GM12878 (cell line): ENCODE results near the gene INHBE. TPM values are rescaled to one million over a fixed set of nuclear protein-coding genes. Genes with fewer than 3 reads are reported as not detected.

Experiments
- BACH1 ChIP-seq: fragments of 450-650 bp; IDR thresholded peaks from 2 replicates; pipeline ENCODE4 v1.6.1; 2017; ENCODE audit warnings: mild to moderate bottlenecking, borderline replicate concordance
- BRCA1 ChIP-seq: IDR thresholded peaks from 2 replicates; pipeline ENCODE4 v1.6.1; 2011; ENCODE audit warnings: low read depth, low read length, improper control_type of control experiment
- CEBPB ChIP-seq, 2 experiments: fragments of 150-350 bp in 1 of 2; IDR thresholded peaks; 2 replicates each; pipeline ENCODE4 v1.6.1; 2012 to 2014; ENCODE audit warnings: low read depth in 2 of 2, low read length in 2 of 2, borderline replicate concordance in 1 of 2, inconsistent platforms in 1 of 2
- CUX1 ChIP-seq: IDR thresholded peaks from 2 replicates; pipeline ENCODE4 v1.6.1; 2012; ENCODE audit warnings: improper control_type of control experiment, low read depth, low read length; ENCODE audit not compliant: insufficient replicate concordance
- EP300 ChIP-seq, 2 experiments: fragments of 150-350 bp in 1 of 2; IDR thresholded peaks; 2 replicates each; pipeline ENCODE4 v1.6.1; 2011 to 2012; ENCODE audit warnings: low read depth in 2 of 2, low read length in 2 of 2, borderline replicate concordance in 1 of 2, improper control_type of control experiment in 1 of 2, inconsistent platforms in 1 of 2; ENCODE audit not compliant: control insufficient read depth in 1 of 2
- FOS ChIP-seq: IDR thresholded peaks from 3 replicates; pipeline ENCODE4 v1.6.1; 2011; ENCODE audit warnings: borderline replicate concordance; ENCODE audit not compliant: insufficient read length; ENCODE audit errors: extremely low read depth
- MTA3 ChIP-seq: IDR thresholded peaks from 2 replicates; pipeline ENCODE4 v1.6.1; 2012; ENCODE audit warnings: low read length, inconsistent platforms, borderline replicate concordance
- NFXL1 ChIP-seq: fragments of 450-650 bp; IDR thresholded peaks from 2 replicates; pipeline ENCODE4 v1.6.1; 2017; ENCODE audit warnings: antibody characterized with exemption, mild to moderate bottlenecking, borderline replicate concordance
- NR2F1 ChIP-seq: fragments of 450-650 bp; conservative IDR thresholded peaks from 2 replicates; pipeline ENCODE4 v1.6.1; 2017; ENCODE audit warnings: mild to moderate bottlenecking
- PAX5 ChIP-seq: IDR thresholded peaks from 2 replicates; pipeline ENCODE4 v1.6.1; 2011; ENCODE audit warnings: low read depth, low read length, borderline replicate concordance
- PML ChIP-seq: IDR thresholded peaks from 2 replicates; pipeline ENCODE4 v1.6.1; 2012; ENCODE audit warnings: low read length, inconsistent platforms
- POLR2AphosphoS5 ChIP-seq: IDR thresholded peaks from 2 replicates; pipeline ENCODE4 v1.6.1; 2011; ENCODE audit warnings: mild to moderate bottlenecking, low read length, inconsistent platforms
- RBBP5 ChIP-seq: fragments of 200-600 bp; sonication (generic); conservative IDR thresholded peaks from 2 replicates; pipeline ENCODE4 v1.6.1; 2016
- YY1 ChIP-seq: IDR thresholded peaks from 2 replicates; pipeline ENCODE4 v1.6.1; 2011; ENCODE audit warnings: low read depth, mild to moderate bottlenecking, low read length
- ZBED1 ChIP-seq: IDR thresholded peaks from 2 replicates; pipeline ENCODE4 v1.6.1; 2016; ENCODE audit warnings: borderline replicate concordance
- ZBTB11 ChIP-seq: fragments of 450-650 bp; formaldehyde crosslinking; IDR thresholded peaks from 2 replicates; pipeline ENCODE4 v1.5.0; 2022; ENCODE audit warnings: mild to moderate bottlenecking, missing genetic modification characterization
- ZNF24 ChIP-seq: fragments of 450-650 bp; IDR thresholded peaks from 2 replicates; pipeline ENCODE4 v1.6.1; 2017; ENCODE audit warnings: antibody characterized with exemption, mild to moderate bottlenecking
- ZNF384 ChIP-seq: IDR thresholded peaks from 2 replicates; pipeline ENCODE4 v1.6.1; 2012; ENCODE audit warnings: low read depth, mild to moderate bottlenecking, low read length, improper control_type of control experiment, borderline replicate concordance
- ZNF622 ChIP-seq: fragments of 450-650 bp; IDR thresholded peaks from 2 replicates; pipeline ENCODE4 v1.6.1; 2017; ENCODE audit warnings: mild to moderate bottlenecking, inconsistent platforms
- polyA plus RNA-seq, 11 experiments: library from polyadenylated mRNA; depleted of rRNA in 4 of 11; unstranded in 6 of 11; stranded (reverse) in 5 of 11; fragments of >200 nt; fragmentation: Nextera tagmentation in 4 of 11; fragmentation: Illumina TruSeq in 1 of 11; extraction: Ambion mirVana in 4 of 11; extraction: Trizol in 1 of 11; gene quantifications; 1 replicate in 1 of 11; 2 replicates in 10 of 11; pipeline versions ENCODE4 v1.2.1 to v1.2.3, GENCODE V29; 2011 to 2016; ENCODE audit warnings: inconsistent platforms in 2 of 11, missing spikeins in 2 of 11, low read depth in 1 of 11
- total RNA-seq, 4 experiments: library from RNA; depleted of rRNA in 3 of 4; stranded (reverse); fragments of >200 nt in 3 of 4; fragmentation: Illumina TruSeq in 1 of 4; extraction: Trizol in 1 of 4; gene quantifications; 2 replicates each; pipeline versions ENCODE4 v1.2.1 to v1.2.3, GENCODE V29; 2013 to 2021
- TF ChIP-seq, protein P1 (sequence below): IDR thresholded peaks from 2 replicates; pipeline ENCODE4 v1.6.1; 2012; ENCODE audit warnings: low read length, inconsistent platforms

Gene INHBE
- total and polyA plus RNA-seq, 10 of the 15 experiments (the other 5 are each of a cell fraction or from before 2014, with no cell fraction given): 0.09 to 2.5 (median 0.37) TPM

- TF ChIP-seq ZBED1 (no peak), ZNF622 (no peak), NR2F1 (peak; percentile 41; the same call in 1 of the 2 replicates), BACH1 (no peak; the same call in 1 of the 2 replicates), ZNF24 (no peak), RBBP5 (no peak), FOS (no peak), BRCA1 (no peak), MTA3 (no peak), CUX1 (no peak), ZBTB11 (no peak), POLR2AphosphoS5 (peak; percentile 72; the same call in 1 of the 2 replicates), EP300 (IDR thresholded peaks at IDR 0.05; ENCODE audit: borderline replicate concordance in 1 of 2, control insufficient read depth in 1 of 2, low read depth in 2 of 2, low read length in 2 of 2) (no peak), NFXL1 (no peak), ZNF384 (no peak; the same call in 1 of the 2 replicates), PML (no peak), CEBPB (IDR thresholded peaks at IDR 0.05; ENCODE audit: borderline replicate concordance in 1 of 2, low read depth in 2 of 2, low read length in 2 of 2) (no peak), YY1 (0 out of 2 replicates have a peak, but pooled peaks have one; percentile 10), PAX5 (no peak)
- TF ChIP-seq, protein P1, sequence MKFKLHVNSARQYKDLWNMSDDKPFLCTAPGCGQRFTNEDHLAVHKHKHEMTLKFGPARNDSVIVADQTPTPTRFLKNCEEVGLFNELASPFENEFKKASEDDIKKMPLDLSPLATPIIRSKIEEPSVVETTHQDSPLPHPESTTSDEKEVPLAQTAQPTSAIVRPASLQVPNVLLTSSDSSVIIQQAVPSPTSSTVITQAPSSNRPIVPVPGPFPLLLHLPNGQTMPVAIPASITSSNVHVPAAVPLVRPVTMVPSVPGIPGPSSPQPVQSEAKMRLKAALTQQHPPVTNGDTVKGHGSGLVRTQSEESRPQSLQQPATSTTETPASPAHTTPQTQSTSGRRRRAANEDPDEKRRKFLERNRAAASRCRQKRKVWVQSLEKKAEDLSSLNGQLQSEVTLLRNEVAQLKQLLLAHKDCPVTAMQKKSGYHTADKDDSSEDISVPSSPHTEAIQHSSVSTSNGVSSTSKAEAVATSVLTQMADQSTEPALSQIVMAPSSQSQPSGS: no peak
These were observed 21.3 kb downstream of the INHBE start (continued) for GRCh38 chr12:57476162-57476992.
